NCI-H128 (cell line): ENCODE results near the gene RELT.

Experiments
- DNase-seq: peaks from one replicate; lab custom pipeline; 2025; ENCODE audit not compliant: unreplicated experiment; lab: John Stamatoyannopoulos, UW

Gene RELT

GRCh38 chr11:73389916-73390315 is 13.7 kb downstream of the RELT start:
- DNase-seq = no peak

- no peak for DNase-seq
Measured at GRCh38 chr11:73390601-73391565, 14.7 kb downstream of the RELT start.

GRCh38 chr11:73391665-73392064 is 15.5 kb downstream of the RELT start:
- no peak for DNase-seq

- DNase-seq = no peak
Measured at GRCh38 chr11:73392108-73393010, 16.2 kb downstream of the RELT start.

- DNase-seq = no peak
Measured at GRCh38 chr11:73393011-73393380, 16.8 kb downstream of the RELT start.

- DNase-seq = peak; percentile 27
Measured at GRCh38 chr11:73393479-73394415, 17.5 kb downstream of the RELT start.

GRCh38 chr11:73394416-73395296 is 18.5 kb downstream of the RELT start:
- DNase-seq = no peak

- DNase-seq = no peak
Measured at GRCh38 chr11:73395297-73396208, 19.4 kb downstream of the RELT start.

GRCh38 chr11:73396251-73396930 is 20.2 kb downstream of the RELT start:
- no peak for DNase-seq

- no peak for DNase-seq
Measured at GRCh38 chr11:73396985-73397384, 20.8 kb downstream of the RELT start.

- no peak for DNase-seq
Measured at GRCh38 chr11:73397468-73398131, 21.4 kb downstream of the RELT start.

GRCh38 chr11:73398132-73398526 is 21.9 kb downstream of the RELT start:
- no peak for DNase-seq

- DNase-seq = no peak
Measured at GRCh38 chr11:73398721-73399120, 22.5 kb downstream of the RELT start.

GRCh38 chr11:73399159-73399590 is 23.0 kb downstream of the RELT start:
- DNase-seq = no peak

- DNase-seq = no peak
Measured at GRCh38 chr11:73399636-73400035, 23.4 kb downstream of the RELT start.

- no peak for DNase-seq
Measured at GRCh38 chr11:73400293-73400692, 24.1 kb downstream of the RELT start.

- no peak for DNase-seq
Measured at GRCh38 chr11:73401217-73401923, 25.2 kb downstream of the RELT start.
